ENCODE data around the gene ELP4.

DNA sequence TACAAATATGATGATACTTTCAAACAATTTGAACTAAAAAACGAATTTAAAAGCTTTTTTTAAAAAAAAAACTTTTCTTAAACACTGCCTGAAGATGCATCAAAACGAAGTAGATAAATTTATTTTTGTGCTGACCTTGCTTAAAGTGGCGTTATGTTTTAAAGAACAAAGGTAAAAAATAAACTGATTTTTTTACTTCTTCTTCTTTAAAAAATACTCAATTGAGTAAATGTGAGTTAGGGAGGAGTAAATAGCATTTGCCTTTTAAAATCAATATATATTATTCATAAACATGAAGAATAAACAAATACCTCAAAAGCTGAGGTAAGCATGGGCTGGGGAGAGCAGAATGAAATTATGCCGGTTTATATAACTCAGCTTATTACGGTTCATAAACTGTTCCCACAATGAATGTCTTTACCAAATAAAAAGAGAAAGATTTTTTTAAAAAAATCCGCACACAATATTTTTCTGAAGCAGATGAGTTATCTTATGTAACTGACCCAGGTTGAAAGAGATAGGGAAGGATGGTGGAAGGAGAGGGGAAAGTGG is 292.5 kb downstream of the ELP4 start:
- TF ChIP-seq, protein P1, sequence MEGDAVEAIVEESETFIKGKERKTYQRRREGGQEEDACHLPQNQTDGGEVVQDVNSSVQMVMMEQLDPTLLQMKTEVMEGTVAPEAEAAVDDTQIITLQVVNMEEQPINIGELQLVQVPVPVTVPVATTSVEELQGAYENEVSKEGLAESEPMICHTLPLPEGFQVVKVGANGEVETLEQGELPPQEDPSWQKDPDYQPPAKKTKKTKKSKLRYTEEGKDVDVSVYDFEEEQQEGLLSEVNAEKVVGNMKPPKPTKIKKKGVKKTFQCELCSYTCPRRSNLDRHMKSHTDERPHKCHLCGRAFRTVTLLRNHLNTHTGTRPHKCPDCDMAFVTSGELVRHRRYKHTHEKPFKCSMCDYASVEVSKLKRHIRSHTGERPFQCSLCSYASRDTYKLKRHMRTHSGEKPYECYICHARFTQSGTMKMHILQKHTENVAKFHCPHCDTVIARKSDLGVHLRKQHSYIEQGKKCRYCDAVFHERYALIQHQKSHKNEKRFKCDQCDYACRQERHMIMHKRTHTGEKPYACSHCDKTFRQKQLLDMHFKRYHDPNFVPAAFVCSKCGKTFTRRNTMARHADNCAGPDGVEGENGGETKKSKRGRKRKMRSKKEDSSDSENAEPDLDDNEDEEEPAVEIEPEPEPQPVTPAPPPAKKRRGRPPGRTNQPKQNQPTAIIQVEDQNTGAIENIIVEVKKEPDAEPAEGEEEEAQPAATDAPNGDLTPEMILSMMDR (IDR thresholded peaks at IDR 0.05 in 4 of 5, conservative IDR thresholded peaks at IDR 0.05 in 1 of 5): no peak
- TF ChIP-seq POLR2A (IDR thresholded peaks at IDR 0.05): no peak
